ENCODE results near the gene STIMATE. TPM values are rescaled to one million over a fixed set of nuclear protein-coding genes. Genes with fewer than 3 reads are reported as not detected.

STIMATE gene
- total RNA-seq, 1 experiment from 2014 or later = 15.7 TPM

GRCh38 chr3:52836986-52837385 lies 60.4 kb downstream of the STIMATE start:
- no peaks in the 10 kb centered on the region for H3K36me3 ChIP-seq (ENCODE audit: control insufficient read depth, insufficient read depth, low read length)

DNA sequence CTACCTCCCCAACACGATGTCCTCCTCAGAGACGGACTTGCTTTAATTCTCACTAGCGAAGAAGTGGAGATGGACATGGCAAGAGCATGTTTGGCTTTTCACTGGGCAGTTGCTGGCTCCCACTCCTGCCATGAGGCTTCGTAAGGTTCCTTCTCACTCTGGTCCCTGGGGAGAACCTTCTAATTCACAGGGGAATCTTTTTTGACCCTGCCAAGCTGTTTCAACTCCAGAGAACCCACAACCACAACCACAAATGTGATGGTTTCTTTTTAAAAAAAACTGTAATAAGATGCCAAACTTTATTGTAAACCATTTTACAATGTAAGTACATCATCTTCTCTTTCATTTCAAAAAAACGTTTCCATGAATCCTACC lies 60.9 kb downstream of the STIMATE start:
- Histone ChIP-seq H3K4me3 (ENCODE audit: low read depth in 2 of 2, low read length in 2 of 2) (no peak overlapping the region), H3K4me1 (ENCODE audit: control insufficient read depth, insufficient read depth, low read length) (peaks cover 2% of the 10 kb centered on the region), H3K9me3 (ENCODE audit: control insufficient read depth, insufficient read depth, low read depth, low read length) (no peaks in the 10 kb centered on the region), H3K27me3 (ENCODE audit: control insufficient read depth, insufficient read depth, low read length) (no peaks in the 10 kb centered on the region), H3K27ac (ENCODE audit: low read length) (no peak overlapping the region), H3K36me3 (ENCODE audit: control insufficient read depth, insufficient read depth, low read length) (no peaks in the 10 kb centered on the region)
- ATAC-seq (no peak), DNase-seq (ENCODE audit: low read depth, low spot score) (no peak)
- in situ Hi-C loops (cut with HindIII; ENCODE audit: low pct_unique_long_range_greater_than_20kb, low sequenced_read_pairs) = no loop called here
- intact Hi-C loops (cut with micrococcal nuclease; ENCODE audit: unreplicated experiment) = no loop called here
- BruUV-seq (replicated peaks) = no TSS peak
- ChIA-PET POLR2A (no interaction called here), CTCF (no interaction called here)
- no peak for TF ChIP-seq TCF7L2 (IDR thresholded peaks at IDR 0.05; ENCODE audit: low read depth, low read length)
- TF ChIP-seq CTCF (IDR thresholded peaks at IDR 0.05) = no peak
- TF ChIP-seq SIN3A (IDR thresholded peaks at IDR 0.05; ENCODE audit: borderline replicate concordance, insufficient read depth, low read depth, low read length) = no peak
- TF ChIP-seq, protein P1, sequence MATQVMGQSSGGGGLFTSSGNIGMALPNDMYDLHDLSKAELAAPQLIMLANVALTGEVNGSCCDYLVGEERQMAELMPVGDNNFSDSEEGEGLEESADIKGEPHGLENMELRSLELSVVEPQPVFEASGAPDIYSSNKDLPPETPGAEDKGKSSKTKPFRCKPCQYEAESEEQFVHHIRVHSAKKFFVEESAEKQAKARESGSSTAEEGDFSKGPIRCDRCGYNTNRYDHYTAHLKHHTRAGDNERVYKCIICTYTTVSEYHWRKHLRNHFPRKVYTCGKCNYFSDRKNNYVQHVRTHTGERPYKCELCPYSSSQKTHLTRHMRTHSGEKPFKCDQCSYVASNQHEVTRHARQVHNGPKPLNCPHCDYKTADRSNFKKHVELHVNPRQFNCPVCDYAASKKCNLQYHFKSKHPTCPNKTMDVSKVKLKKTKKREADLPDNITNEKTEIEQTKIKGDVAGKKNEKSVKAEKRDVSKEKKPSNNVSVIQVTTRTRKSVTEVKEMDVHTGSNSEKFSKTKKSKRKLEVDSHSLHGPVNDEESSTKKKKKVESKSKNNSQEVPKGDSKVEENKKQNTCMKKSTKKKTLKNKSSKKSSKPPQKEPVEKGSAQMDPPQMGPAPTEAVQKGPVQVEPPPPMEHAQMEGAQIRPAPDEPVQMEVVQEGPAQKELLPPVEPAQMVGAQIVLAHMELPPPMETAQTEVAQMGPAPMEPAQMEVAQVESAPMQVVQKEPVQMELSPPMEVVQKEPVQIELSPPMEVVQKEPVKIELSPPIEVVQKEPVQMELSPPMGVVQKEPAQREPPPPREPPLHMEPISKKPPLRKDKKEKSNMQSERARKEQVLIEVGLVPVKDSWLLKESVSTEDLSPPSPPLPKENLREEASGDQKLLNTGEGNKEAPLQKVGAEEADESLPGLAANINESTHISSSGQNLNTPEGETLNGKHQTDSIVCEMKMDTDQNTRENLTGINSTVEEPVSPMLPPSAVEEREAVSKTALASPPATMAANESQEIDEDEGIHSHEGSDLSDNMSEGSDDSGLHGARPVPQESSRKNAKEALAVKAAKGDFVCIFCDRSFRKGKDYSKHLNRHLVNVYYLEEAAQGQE (IDR thresholded peaks at IDR 0.05; ENCODE audit: insufficient read depth in 1 of 2, low read depth in 2 of 2, low read length in 1 of 2) = no peak
- no peak for TF ChIP-seq POLR2AphosphoS5 (IDR thresholded peaks at IDR 0.05; ENCODE audit: low read depth, low read length)

More at GRCh38 chr3:52836986-52837385, 60.4 kb downstream of the STIMATE start:
- no peak overlapping the region for H3K27ac ChIP-seq (ENCODE audit: low read length)
- no TSS peak for BruUV-seq (replicated peaks)
- no peak overlapping the region for H3K4me3 ChIP-seq (ENCODE audit: low read depth in 2 of 2, low read length in 2 of 2)
- ATAC-seq (no peak), DNase-seq (ENCODE audit: low read depth, low spot score) (no peak)
- POLR2A ChIA-PET = no interaction called here
- H3K4me1 ChIP-seq (ENCODE audit: control insufficient read depth, insufficient read depth, low read length) = no peaks in the 10 kb centered on the region
- intact Hi-C loops (cut with micrococcal nuclease; ENCODE audit: unreplicated experiment) (no loop called here), in situ Hi-C loops (cut with HindIII; ENCODE audit: low pct_unique_long_range_greater_than_20kb, low sequenced_read_pairs) (no loop called here)
- TF ChIP-seq SIN3A (IDR thresholded peaks at IDR 0.05; ENCODE audit: borderline replicate concordance, insufficient read depth, low read depth, low read length) (no peak), POLR2AphosphoS5 (IDR thresholded peaks at IDR 0.05; ENCODE audit: low read depth, low read length) (no peak), TCF7L2 (IDR thresholded peaks at IDR 0.05; ENCODE audit: low read depth, low read length) (no peak), CTCF (IDR thresholded peaks at IDR 0.05) (no peak)
- TF ChIP-seq, protein P1 (IDR thresholded peaks at IDR 0.05; ENCODE audit: insufficient read depth in 1 of 2, low read depth in 2 of 2, low read length in 1 of 2) = no peak
- no peaks in the 10 kb centered on the region for H3K9me3 ChIP-seq (ENCODE audit: control insufficient read depth, insufficient read depth, low read depth, low read length)
- no peaks in the 10 kb centered on the region for H3K27me3 ChIP-seq (ENCODE audit: control insufficient read depth, insufficient read depth, low read length)
- CTCF ChIA-PET = no interaction called here

Data from Panc1 (cell line).